Liver (tissue), 3 donors: ENCODE measurements around the gene UNC13D.

ENCODE experiments used
- EGR1 ChIP-seq, 2 donors: IDR thresholded peaks; 2 replicates each; pipeline ENCODE4 v1.6.1; 2016 to 2018; ENCODE audit warnings: antibody characterized with exemption in 2 of 2, low read depth in 2 of 2
- GABPA ChIP-seq, 2 donors: IDR thresholded peaks in 1 of 2; conservative IDR thresholded peaks in 1 of 2; 2 replicates each; pipeline ENCODE4 v1.6.1; 2016; ENCODE audit warnings: antibody characterized with exemption in 2 of 2, mild to moderate bottlenecking in 1 of 2, moderate library complexity in 1 of 2
- JUND ChIP-seq, 2 donors: IDR thresholded peaks; 2 replicates each; pipeline ENCODE4 v1.6.1; 2016; ENCODE audit warnings: antibody characterized with exemption in 2 of 2
- RAD21 ChIP-seq, 2 donors: IDR thresholded peaks; 2 replicates each; pipeline ENCODE4 v1.6.1; 2016; ENCODE audit warnings: antibody characterized with exemption in 2 of 2, mild to moderate bottlenecking in 2 of 2
- SP1 ChIP-seq: IDR thresholded peaks from 2 replicates; pipeline ENCODE4 v1.6.1; 2018; ENCODE audit warnings: antibody characterized with exemption, mild to moderate bottlenecking
- TAF1 ChIP-seq: conservative IDR thresholded peaks from 2 replicates; pipeline ENCODE4 v1.6.1; 2016; ENCODE audit warnings: antibody characterized with exemption, mild to moderate bottlenecking
- YY1 ChIP-seq: IDR thresholded peaks from 2 replicates; pipeline ENCODE4 v1.6.1; 2016; ENCODE audit warnings: antibody characterized with exemption, mild to moderate bottlenecking
- TF ChIP-seq, protein P1 (sequence below): fragments of 150-350 bp; IDR thresholded peaks from 2 replicates; pipeline ENCODE4 v1.5.1; 2017; ENCODE audit warnings: improper control_type of control experiment, low read depth, low read length; ENCODE audit not compliant: missing input control
- TF ChIP-seq, protein P2 (sequence below): IDR thresholded peaks from 2 replicates; pipeline ENCODE4 v1.6.1; 2016; ENCODE audit warnings: antibody characterized with exemption
- TF ChIP-seq, protein P3 (sequence below): IDR thresholded peaks from 2 replicates; pipeline ENCODE4 v1.6.1; 2016; ENCODE audit warnings: antibody characterized with exemption, mild to moderate bottlenecking
- TF ChIP-seq, protein P4 (sequence below): IDR thresholded peaks from 2 replicates; pipeline ENCODE4 v1.6.1; 2016; ENCODE audit warnings: antibody characterized with exemption
- TF ChIP-seq, protein P5 (sequence below): IDR thresholded peaks from 2 replicates; pipeline ENCODE4 v1.6.1; 2016; ENCODE audit warnings: antibody characterized with exemption
- donor health status: healthy.
- donor health status: healthy.

DNA sequence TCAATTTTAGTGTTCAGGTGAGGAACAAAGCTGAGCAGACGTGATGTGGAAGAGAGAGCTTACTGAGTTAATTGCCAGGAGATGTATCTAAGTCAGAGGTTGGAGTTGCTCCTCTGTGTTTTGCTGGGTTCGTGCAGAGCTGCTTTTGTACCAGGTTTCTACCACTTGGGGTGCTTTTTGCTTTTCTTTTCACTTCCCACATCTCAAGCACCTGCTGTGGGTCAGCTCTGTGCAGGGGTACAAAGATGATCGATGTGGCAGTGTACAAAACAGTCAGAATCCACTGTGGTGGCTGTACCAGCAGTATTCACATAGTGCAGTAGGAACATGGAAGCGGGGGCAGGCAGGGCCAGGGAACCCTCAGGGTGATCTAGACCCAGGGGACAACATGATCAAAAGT lies 44.8 kb downstream of the UNC13D start:
- TF ChIP-seq, protein P1, sequence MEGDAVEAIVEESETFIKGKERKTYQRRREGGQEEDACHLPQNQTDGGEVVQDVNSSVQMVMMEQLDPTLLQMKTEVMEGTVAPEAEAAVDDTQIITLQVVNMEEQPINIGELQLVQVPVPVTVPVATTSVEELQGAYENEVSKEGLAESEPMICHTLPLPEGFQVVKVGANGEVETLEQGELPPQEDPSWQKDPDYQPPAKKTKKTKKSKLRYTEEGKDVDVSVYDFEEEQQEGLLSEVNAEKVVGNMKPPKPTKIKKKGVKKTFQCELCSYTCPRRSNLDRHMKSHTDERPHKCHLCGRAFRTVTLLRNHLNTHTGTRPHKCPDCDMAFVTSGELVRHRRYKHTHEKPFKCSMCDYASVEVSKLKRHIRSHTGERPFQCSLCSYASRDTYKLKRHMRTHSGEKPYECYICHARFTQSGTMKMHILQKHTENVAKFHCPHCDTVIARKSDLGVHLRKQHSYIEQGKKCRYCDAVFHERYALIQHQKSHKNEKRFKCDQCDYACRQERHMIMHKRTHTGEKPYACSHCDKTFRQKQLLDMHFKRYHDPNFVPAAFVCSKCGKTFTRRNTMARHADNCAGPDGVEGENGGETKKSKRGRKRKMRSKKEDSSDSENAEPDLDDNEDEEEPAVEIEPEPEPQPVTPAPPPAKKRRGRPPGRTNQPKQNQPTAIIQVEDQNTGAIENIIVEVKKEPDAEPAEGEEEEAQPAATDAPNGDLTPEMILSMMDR, result no peak
- TF ChIP-seq YY1 (no peak), EGR1 (IDR thresholded peaks at IDR 0.05; ENCODE audit: low read depth in 2 of 2) (no peak), RAD21 (IDR thresholded peaks at IDR 0.05) (no peak), TAF1 (no peak), JUND (IDR thresholded peaks at IDR 0.05) (no peak), GABPA (IDR thresholded peaks at IDR 0.05 in 1 of 2, conservative IDR thresholded peaks at IDR 0.05 in 1 of 2) (no peak), SP1 (no peak)
- TF ChIP-seq, protein P2, sequence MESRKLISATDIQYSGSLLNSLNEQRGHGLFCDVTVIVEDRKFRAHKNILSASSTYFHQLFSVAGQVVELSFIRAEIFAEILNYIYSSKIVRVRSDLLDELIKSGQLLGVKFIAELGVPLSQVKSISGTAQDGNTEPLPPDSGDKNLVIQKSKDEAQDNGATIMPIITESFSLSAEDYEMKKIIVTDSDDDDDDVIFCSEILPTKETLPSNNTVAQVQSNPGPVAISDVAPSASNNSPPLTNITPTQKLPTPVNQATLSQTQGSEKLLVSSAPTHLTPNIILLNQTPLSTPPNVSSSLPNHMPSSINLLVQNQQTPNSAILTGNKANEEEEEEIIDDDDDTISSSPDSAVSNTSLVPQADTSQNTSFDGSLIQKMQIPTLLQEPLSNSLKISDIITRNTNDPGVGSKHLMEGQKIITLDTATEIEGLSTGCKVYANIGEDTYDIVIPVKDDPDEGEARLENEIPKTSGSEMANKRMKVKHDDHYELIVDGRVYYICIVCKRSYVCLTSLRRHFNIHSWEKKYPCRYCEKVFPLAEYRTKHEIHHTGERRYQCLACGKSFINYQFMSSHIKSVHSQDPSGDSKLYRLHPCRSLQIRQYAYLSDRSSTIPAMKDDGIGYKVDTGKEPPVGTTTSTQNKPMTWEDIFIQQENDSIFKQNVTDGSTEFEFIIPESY, result no peak
- TF ChIP-seq, protein P3, sequence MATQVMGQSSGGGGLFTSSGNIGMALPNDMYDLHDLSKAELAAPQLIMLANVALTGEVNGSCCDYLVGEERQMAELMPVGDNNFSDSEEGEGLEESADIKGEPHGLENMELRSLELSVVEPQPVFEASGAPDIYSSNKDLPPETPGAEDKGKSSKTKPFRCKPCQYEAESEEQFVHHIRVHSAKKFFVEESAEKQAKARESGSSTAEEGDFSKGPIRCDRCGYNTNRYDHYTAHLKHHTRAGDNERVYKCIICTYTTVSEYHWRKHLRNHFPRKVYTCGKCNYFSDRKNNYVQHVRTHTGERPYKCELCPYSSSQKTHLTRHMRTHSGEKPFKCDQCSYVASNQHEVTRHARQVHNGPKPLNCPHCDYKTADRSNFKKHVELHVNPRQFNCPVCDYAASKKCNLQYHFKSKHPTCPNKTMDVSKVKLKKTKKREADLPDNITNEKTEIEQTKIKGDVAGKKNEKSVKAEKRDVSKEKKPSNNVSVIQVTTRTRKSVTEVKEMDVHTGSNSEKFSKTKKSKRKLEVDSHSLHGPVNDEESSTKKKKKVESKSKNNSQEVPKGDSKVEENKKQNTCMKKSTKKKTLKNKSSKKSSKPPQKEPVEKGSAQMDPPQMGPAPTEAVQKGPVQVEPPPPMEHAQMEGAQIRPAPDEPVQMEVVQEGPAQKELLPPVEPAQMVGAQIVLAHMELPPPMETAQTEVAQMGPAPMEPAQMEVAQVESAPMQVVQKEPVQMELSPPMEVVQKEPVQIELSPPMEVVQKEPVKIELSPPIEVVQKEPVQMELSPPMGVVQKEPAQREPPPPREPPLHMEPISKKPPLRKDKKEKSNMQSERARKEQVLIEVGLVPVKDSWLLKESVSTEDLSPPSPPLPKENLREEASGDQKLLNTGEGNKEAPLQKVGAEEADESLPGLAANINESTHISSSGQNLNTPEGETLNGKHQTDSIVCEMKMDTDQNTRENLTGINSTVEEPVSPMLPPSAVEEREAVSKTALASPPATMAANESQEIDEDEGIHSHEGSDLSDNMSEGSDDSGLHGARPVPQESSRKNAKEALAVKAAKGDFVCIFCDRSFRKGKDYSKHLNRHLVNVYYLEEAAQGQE, result no peak
- TF ChIP-seq, protein P4, sequence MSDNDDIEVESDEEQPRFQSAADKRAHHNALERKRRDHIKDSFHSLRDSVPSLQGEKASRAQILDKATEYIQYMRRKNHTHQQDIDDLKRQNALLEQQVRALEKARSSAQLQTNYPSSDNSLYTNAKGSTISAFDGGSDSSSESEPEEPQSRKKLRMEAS, result no peak
- TF ChIP-seq, protein P5, sequence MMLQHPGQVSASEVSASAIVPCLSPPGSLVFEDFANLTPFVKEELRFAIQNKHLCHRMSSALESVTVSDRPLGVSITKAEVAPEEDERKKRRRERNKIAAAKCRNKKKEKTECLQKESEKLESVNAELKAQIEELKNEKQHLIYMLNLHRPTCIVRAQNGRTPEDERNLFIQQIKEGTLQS, result no peak
